NCI-H1048 (cell line): ENCODE results near the gene RBM17.
"Not testable (repeated sequence)": the region's sequence is repeated elsewhere in the genome, so short reads cannot be mapped to it uniquely, and the experiment has no call there.

Source experiments
- DNase-seq: peaks from one replicate; lab custom pipeline; 2025; lab: John Stamatoyannopoulos, UW

RBM17 gene

GRCh38 chr10:6161921-6162320 lies 73.1 kb downstream of the RBM17 start:
- no peak for DNase-seq

GRCh38 chr10:6162589-6163356 lies 73.9 kb downstream of the RBM17 start:
- no peak for DNase-seq

- peak; percentile 60 for DNase-seq
Measured at GRCh38 chr10:6163364-6164270, 74.8 kb downstream of the RBM17 start.

GRCh38 chr10:6164271-6165095 lies 75.6 kb downstream of the RBM17 start:
- DNase-seq = no peak

GRCh38 chr10:6165221-6165725 lies 76.4 kb downstream of the RBM17 start:
- DNase-seq = no peak

- DNase-seq = not testable (repeated sequence)
Measured at GRCh38 chr10:6165933-6166332, 77.1 kb downstream of the RBM17 start.
